Skeletal muscle satellite cell (primary cell): ENCODE data around the gene PRKN.

Source experiments
- H3K27me3 ChIP-seq: 2 replicates; pipeline ENCODE4 v1.7.0; 2013; ENCODE audit warnings: low read length; ENCODE audit not compliant: control insufficient read depth, insufficient read depth
- H3K36me3 ChIP-seq: 2 replicates; pipeline ENCODE4 v1.7.0; 2013; ENCODE audit warnings: mild to moderate bottlenecking, control low read depth, low read length; ENCODE audit not compliant: insufficient read depth
- H3K4me1 ChIP-seq: 2 replicates; pipeline ENCODE4 v1.7.0; 2013; ENCODE audit warnings: low read length; ENCODE audit not compliant: control insufficient read depth, insufficient read depth
- H3K4me2 ChIP-seq: 2 replicates; pipeline ENCODE4 v1.7.0; 2013; ENCODE audit warnings: mild to moderate bottlenecking, low read length
- H3K4me3 ChIP-seq: 2 replicates; pipeline ENCODE4 v1.7.0; 2013; ENCODE audit warnings: low read length
- H3K9ac ChIP-seq: 2 replicates; pipeline ENCODE4 v1.7.0; 2013; ENCODE audit warnings: mild to moderate bottlenecking, low read depth, low read length, moderate library complexity
- H3K9me3 ChIP-seq: replicated peaks from 2 replicates; pipeline ENCODE4 v1.7.0; 2013; ENCODE audit warnings: mild to moderate bottlenecking, control low read depth, low read length

The PRKN gene

GRCh38 chr6:162226803-162227202, 500.8 kb downstream of the PRKN start:
- Histone ChIP-seq H3K4me2 (no peak overlapping the region), H3K4me1 (no peaks in the 10 kb centered on the region), H3K9me3 (no peaks in the 10 kb centered on the region), H3K27me3 (no peaks in the 10 kb centered on the region), H3K9ac (no peak overlapping the region), H3K4me3 (no peak overlapping the region), H3K36me3 (no peaks in the 10 kb centered on the region)

GRCh38 chr6:162222521-162222920, 505.0 kb downstream of the PRKN start:
- Histone ChIP-seq H3K9me3 (no peaks in the 10 kb centered on the region), H3K9ac (no peak overlapping the region), H3K4me3 (no peak overlapping the region)

GRCh38 chr6:162220876-162221275, 506.7 kb downstream of the PRKN start:
- H3K36me3 ChIP-seq, result no peaks in the 10 kb centered on the region
- H3K4me1 ChIP-seq, result no peaks in the 10 kb centered on the region
- no peaks in the 10 kb centered on the region for H3K9me3 ChIP-seq
- H3K4me2 ChIP-seq, result no peak overlapping the region
- H3K27me3 ChIP-seq, result no peaks in the 10 kb centered on the region
- no peak overlapping the region for H3K4me3 ChIP-seq
- H3K9ac ChIP-seq, result no peak overlapping the region

More at GRCh38 chr6:162222521-162222920, 505.0 kb downstream of the PRKN start:
- no peaks in the 10 kb centered on the region for H3K36me3 ChIP-seq
- no peaks in the 10 kb centered on the region for H3K4me1 ChIP-seq
- H3K27me3 ChIP-seq, result no peaks in the 10 kb centered on the region
- H3K4me2 ChIP-seq, result no peak overlapping the region

- H3K27me3 ChIP-seq, result no peaks in the 10 kb centered on the region
- no peak overlapping the region for H3K4me3 ChIP-seq
- no peaks in the 10 kb centered on the region for H3K9me3 ChIP-seq
- H3K36me3 ChIP-seq, result no peaks in the 10 kb centered on the region
- no peak overlapping the region for H3K9ac ChIP-seq
- H3K4me2 ChIP-seq, result no peak overlapping the region
- H3K4me1 ChIP-seq, result no peaks in the 10 kb centered on the region
These were observed 508.3 kb downstream of the PRKN start for GRCh38 chr6:162219266-162219665.

GRCh38 chr6:162217811-162218493, 509.6 kb downstream of the PRKN start:
- Histone ChIP-seq H3K4me1 (no peaks in the 10 kb centered on the region), H3K9ac (no peak overlapping the region), H3K4me3 (no peak overlapping the region), H3K27me3 (no peaks in the 10 kb centered on the region), H3K9me3 (no peaks in the 10 kb centered on the region), H3K36me3 (no peaks in the 10 kb centered on the region), H3K4me2 (no peak overlapping the region)

- no peaks in the 10 kb centered on the region for H3K9me3 ChIP-seq
- H3K4me1 ChIP-seq, result no peaks in the 10 kb centered on the region
- no peaks in the 10 kb centered on the region for H3K27me3 ChIP-seq
These were observed 510.5 kb downstream of the PRKN start for GRCh38 chr6:162217058-162217457.

GRCh38 chr6:162211777-162212176, 515.8 kb downstream of the PRKN start:
- Histone ChIP-seq H3K36me3 (no peaks in the 10 kb centered on the region), H3K4me3 (no peak overlapping the region), H3K4me1 (no peaks in the 10 kb centered on the region), H3K4me2 (no peak overlapping the region), H3K9ac (no peak overlapping the region), H3K9me3 (no peaks in the 10 kb centered on the region), H3K27me3 (no peaks in the 10 kb centered on the region)

More at GRCh38 chr6:162217058-162217457, 510.5 kb downstream of the PRKN start:
- no peak overlapping the region for H3K9ac ChIP-seq
- no peak overlapping the region for H3K4me3 ChIP-seq
- H3K4me2 ChIP-seq, result no peak overlapping the region
- H3K36me3 ChIP-seq, result no peaks in the 10 kb centered on the region

- H3K36me3 ChIP-seq, result no peaks in the 10 kb centered on the region
- no peak overlapping the region for H3K9ac ChIP-seq
- no peaks in the 10 kb centered on the region for H3K27me3 ChIP-seq
- no peaks in the 10 kb centered on the region for H3K9me3 ChIP-seq
- H3K4me3 ChIP-seq, result no peak overlapping the region
- no peak overlapping the region for H3K4me2 ChIP-seq
- no peaks in the 10 kb centered on the region for H3K4me1 ChIP-seq
These were observed 516.5 kb downstream of the PRKN start for GRCh38 chr6:162211022-162211421.

- no peaks in the 10 kb centered on the region for H3K9me3 ChIP-seq
- no peaks in the 10 kb centered on the region for H3K4me1 ChIP-seq
- no peaks in the 10 kb centered on the region for H3K36me3 ChIP-seq
- H3K4me2 ChIP-seq, result no peak overlapping the region
- H3K9ac ChIP-seq, result no peak overlapping the region
- no peak overlapping the region for H3K4me3 ChIP-seq
- no peaks in the 10 kb centered on the region for H3K27me3 ChIP-seq
These were observed 524.3 kb downstream of the PRKN start for GRCh38 chr6:162203287-162203686.

GRCh38 chr6:162200945-162201690, 526.4 kb downstream of the PRKN start:
- Histone ChIP-seq H3K36me3 (no peaks in the 10 kb centered on the region), H3K27me3 (no peaks in the 10 kb centered on the region), H3K4me1 (no peaks in the 10 kb centered on the region), H3K4me3 (no peak overlapping the region), H3K9ac (no peak overlapping the region), H3K4me2 (no peak overlapping the region), H3K9me3 (no peaks in the 10 kb centered on the region)

GRCh38 chr6:162200041-162200440, 527.5 kb downstream of the PRKN start:
- no peaks in the 10 kb centered on the region for H3K9me3 ChIP-seq
- no peak overlapping the region for H3K4me2 ChIP-seq
- H3K9ac ChIP-seq, result no peak overlapping the region
- H3K27me3 ChIP-seq, result no peaks in the 10 kb centered on the region
- H3K4me3 ChIP-seq, result no peak overlapping the region
- H3K36me3 ChIP-seq, result no peaks in the 10 kb centered on the region
- no peaks in the 10 kb centered on the region for H3K4me1 ChIP-seq

GRCh38 chr6:162198925-162199324, 528.6 kb downstream of the PRKN start:
- no peaks in the 10 kb centered on the region for H3K9me3 ChIP-seq
- H3K27me3 ChIP-seq, result no peaks in the 10 kb centered on the region
- no peaks in the 10 kb centered on the region for H3K4me1 ChIP-seq
- no peak overlapping the region for H3K4me3 ChIP-seq
- no peak overlapping the region for H3K9ac ChIP-seq
- no peak overlapping the region for H3K4me2 ChIP-seq
- H3K36me3 ChIP-seq, result no peaks in the 10 kb centered on the region
